Stimulated activated CD4-positive, alpha-beta T cell treated with anti-CD3 and anti-CD28 coated beads, Interleukin-2, amount 100 ng/mL, for 48 hours (primary cell): ENCODE measurements around the gene OSBPL5.

Source experiments
- DNase-seq, 2 donors: peaks; one replicate each; pipeline ENCODE4 v3.0.0-alpha.2; 2020

Gene OSBPL5

DNA sequence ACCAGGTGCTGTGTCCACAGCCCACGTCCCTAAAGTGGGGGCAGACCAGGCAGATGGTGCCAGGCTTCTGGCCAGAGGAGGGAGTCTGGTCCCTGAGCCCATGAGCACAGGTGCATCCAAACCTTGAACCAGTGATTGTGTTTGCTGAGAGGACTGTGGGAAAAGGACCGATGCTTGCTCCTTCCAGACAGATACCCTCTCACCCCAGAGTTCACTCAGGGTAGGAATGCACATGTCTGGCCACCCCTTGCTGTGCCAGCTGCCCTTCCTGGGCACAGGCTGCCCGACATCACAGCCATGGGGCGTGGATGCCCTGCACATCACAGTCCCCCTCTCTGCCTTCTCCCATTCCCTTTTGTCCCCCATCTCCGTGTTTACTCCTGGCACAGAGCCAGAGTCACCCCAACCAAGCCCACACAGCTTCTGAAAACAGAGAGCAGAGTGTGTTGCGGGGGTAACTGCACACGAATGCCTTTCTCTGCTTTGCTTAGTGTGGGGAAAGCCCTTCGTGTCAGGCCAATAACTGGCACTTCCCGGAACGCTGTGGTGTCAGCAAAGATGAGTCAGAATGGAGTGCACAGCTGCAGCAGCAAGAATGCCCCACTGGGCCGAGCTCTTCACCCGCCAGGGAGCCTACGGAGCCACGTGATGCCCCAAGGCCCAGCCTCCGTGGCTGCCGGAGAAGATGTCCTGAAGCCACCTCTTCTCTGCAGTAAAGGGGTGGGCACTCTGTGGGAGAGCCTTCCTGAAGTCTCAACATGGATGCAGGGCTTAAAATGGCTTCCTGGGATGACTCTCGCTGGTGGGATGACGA is 115.5 kb downstream of the OSBPL5 start:
- peak; percentile 42 to 47 for DNase-seq

DNA sequence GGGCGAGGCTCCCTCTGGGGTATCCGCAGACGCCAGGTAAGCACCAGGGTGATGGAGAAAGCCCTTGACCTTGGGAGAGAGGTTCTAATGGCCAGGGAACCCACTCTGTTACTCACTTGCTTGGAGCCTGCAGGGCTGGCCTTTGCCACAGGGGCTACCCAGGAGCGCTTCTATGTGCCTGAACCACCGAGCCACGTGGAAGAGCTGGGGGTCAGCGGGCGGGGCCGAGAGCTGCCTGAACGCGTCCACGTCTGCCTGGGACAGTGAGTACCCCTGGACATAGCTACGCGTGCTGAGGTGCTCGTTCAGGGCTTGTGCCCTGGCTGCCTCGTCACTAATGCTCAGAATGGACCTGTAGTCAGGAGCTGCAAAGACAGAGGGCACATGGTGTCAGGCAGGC is 117.5 kb downstream of the OSBPL5 start:
- no peak for DNase-seq

DNA sequence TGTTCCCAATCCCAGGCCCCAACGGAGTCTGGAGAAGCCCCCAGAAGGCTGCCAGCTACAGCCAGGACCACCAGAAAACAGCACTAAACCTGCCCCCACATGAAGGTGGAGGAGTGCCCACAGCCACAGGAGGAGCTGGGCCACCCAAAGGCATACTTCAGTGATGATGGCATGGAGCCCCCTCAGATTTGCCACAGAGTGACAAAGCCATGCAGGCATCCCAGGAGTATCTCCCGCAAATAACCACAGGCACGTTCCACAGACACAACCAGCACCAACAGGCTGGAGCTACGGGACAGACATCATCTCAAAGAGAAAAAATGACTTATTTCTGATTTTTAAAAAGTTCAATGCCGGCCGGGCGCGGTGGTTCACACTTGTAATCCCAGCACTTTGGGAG is 118.5 kb downstream of the OSBPL5 start:
- DNase-seq = no peak

DNA sequence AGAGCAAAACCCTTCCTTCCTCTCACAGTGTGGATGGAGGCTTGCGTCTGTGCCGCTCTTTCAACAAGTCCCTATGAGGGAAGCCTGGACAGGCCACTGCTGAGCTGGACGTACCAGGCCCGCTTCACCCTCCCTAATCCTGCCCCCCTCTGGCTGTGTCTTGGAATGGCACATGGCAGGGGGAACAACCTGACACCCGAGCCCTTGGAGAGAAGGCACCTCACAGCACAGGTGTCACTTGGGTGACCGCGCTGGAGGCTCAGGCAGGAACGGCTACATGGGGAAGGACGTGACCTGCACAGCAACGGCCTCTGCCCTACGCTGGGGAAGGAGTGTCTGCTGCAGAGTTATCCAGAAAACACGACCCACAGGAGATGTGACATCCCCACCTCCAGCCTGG is 118.9 kb downstream of the OSBPL5 start:
- no peak for DNase-seq

DNA sequence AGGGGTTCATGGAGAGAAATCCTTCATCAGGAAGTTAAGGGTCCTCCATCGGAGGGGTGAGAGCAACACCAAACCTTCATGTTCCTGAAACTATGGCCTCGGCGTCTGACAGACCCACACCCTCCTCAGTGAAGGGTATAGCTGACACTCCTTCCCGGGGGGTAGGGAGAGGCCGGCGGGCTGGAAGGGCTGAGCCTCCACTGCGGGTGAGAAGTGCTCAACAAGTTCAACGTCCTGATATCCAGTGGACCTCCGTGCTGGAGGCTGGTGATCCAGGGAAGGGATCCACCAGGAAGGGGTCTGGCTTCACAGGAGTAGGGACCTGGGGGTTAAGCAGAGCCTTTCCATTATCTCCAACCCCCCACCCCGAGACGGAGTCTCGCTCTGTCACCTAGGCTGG is 120.2 kb downstream of the OSBPL5 start:
- no peak for DNase-seq

DNA sequence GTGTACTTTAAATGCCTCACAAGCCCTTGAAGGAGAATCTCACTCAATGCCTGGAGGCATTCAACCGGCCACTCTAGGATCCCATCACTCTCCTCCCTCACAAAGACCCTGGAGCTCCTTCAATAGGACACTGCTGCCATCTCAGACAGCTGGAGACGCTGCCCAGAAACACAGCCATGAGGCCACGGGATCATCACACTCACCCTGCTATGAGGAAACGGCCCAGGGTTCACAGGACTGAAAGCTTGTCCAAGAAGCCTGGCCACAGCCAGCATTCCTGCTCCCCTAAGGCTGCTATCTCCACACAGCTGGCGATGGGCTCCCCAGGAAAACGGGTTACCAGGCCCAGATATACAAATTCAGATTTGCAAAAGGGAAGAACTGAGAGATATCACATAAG is 121.1 kb downstream of the OSBPL5 start:
- no peak for DNase-seq

DNA sequence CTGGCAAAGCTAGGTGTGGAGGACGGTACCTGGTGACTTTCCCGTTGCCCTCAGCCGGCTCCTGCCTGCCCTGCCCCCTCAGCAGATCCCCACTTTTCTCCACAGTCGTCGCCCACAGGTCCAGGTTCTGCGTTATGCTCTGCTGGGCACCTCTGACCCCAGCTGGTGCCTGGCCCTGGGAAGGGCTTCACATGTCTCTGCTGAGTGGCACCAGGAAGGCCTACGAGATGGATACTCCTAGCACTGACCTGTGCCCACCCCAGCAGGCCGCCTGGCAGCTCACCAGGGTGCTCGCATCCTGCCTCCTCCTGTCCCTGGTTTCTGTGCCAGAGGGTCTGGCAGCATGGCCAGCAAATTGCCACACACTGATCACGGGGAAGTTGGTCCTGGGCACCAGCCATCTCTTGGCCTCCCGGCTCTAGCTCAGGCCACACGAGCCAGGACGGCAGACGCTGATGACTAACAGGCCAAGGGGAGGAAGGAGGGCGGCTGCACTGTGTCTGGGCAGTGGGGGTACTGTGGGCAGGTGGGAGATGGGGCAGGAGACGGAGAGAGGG is 121.7 kb downstream of the OSBPL5 start:
- no peak for DNase-seq

DNA sequence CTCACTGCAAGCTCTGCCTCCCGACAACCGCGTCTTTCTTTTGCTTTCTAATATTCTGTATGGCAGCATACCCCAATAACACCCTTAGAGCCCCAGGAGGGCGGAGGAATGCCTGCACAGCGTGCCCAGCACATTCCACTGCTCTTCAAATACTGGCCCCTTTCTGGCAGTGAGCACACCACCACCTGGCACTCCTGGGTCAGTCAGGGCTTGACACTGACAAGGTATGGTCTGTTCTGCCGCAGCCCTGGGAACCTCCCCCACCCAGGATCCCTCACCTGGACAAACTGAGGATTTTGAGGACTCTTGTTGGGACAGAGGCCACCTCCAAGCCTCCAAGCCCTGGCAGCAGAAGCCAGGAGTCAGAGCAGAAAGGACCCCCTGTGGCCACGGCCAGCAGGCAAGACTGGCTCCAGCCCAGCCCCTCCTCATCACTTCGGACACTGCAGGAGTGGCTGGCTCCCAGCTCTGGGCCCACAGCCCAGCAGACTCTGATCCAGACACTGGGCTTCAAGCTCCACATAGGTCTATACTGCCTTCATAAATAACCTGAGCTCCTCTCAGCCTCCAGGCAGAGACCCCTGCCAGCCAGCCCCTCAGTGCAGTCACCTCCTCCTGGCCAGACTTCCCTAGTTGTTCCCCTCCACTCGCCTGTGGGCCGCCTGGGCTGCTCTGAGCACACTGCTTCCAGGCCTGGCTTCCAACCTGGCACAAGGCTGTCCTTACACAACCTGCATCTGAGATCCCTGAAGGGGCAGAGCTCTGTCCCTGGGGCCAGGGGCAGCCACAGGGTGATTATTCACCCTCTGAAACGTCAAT is 122.4 kb downstream of the OSBPL5 start:
- no peak for DNase-seq

DNA sequence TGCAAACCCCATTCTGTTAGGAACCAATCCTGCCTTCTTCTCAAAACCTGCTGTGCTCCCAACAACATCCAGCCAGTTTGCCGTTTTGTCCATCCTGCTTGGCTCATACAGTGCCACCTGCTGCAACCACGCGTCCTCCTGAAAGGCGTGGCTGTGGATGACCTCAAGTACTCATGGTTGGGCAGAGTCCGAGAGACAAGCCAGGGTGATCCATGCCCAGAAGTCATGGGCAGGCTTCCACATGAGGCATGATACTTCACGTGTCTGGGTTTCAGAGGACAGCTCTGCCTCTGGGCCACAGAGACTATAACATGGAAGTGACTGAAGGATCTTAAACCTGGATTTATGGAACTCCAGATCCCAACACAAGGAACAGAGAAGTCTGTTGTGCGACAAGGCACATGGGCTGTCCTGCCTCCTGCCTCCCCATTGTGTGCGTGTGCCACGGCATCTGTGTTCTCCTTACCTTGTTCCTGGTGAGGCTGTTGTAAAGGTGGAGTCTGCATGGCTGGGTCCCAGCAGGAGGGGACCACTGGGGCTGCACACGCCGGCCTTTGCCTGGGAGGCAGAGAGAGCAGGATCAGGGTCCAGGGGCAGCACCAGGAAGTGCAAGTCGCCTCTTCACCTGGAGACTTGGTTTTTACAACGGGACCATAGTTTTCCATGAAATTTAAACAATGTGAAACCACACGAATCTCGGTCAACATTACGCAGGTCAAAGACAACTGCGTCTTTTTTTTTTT is 123.2 kb downstream of the OSBPL5 start:
- no peak for DNase-seq

DNA sequence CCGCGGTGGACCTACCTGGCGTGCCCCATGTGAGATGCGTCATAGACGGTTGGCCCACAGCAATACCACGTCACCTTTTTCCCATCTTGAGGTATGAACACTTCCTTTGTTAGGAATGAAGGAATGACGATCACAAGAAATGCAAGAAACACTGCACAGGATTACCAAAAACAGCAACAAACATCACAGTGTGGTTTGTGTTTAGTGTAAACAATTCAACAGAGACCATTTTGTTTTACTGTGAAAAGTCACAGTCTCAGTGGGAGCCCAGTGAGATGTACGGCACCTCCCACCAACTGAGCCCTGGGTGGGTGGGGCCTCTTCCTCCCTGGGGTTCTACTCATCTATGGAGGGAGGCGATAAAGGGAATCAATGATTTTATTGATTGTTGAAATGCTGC is 124.2 kb downstream of the OSBPL5 start:
- DNase-seq = no peak

DNA sequence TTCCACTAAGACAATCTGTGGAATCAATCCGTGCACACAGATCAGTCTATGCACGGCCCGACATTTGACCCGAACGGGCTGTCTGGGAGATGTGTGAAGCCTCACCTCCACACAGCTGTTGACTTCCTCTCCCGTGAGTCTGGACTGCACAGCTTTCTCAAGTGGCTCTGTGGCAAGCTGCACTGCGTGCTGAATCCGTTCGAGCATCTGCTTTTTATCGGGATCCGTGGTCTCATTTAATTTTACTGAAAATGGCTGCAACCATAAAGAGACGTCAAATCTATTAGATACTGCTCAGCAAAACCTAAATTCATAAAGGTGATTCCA is 127.2 kb downstream of the OSBPL5 start:
- no peak for DNase-seq
